H9 (cell line): ENCODE results near the gene KIAA0825. TPM values are rescaled to one million over a fixed set of nuclear protein-coding genes. Genes with fewer than 3 reads are reported as not detected.

Experiments used
- DNase-seq: peaks from one replicate; pipeline ENCODE4 v3.0.0-alpha.2; 2017
- H2AFZ ChIP-seq: one replicate; pipeline ENCODE4 v1.6.1; 2013; ENCODE audit warnings: mild to moderate bottlenecking, low read length, control low read depth, moderate library complexity
- H2AK5ac ChIP-seq: 2 replicates; pipeline ENCODE4 v1.6.1; 2013; ENCODE audit warnings: low read length, control low read depth, mixed read lengths; ENCODE audit not compliant: insufficient read length
- H2BK120ac ChIP-seq: one replicate; pipeline ENCODE4 v1.6.1; 2013; ENCODE audit warnings: low read depth, mild to moderate bottlenecking, low read length, control low read depth, inconsistent platforms; ENCODE audit not compliant: poor library complexity, severe bottlenecking
- H2BK12ac ChIP-seq: 2 replicates; pipeline ENCODE4 v1.6.1; 2013; ENCODE audit warnings: low read length, control low read depth, mixed read lengths, low read depth; ENCODE audit not compliant: insufficient read length
- H2BK15ac ChIP-seq: 2 replicates; pipeline ENCODE4 v1.6.1; 2013; ENCODE audit warnings: low read depth, low read length, control low read depth
- H2BK20ac ChIP-seq: one replicate; pipeline ENCODE4 v1.6.1; 2013; ENCODE audit warnings: low read depth, mild to moderate bottlenecking, low read length, control low read depth, inconsistent platforms; ENCODE audit not compliant: poor library complexity, severe bottlenecking
- H2BK5ac ChIP-seq: 2 replicates; pipeline ENCODE4 v1.6.1; 2013; ENCODE audit warnings: low read length, control low read depth, mixed read lengths; ENCODE audit not compliant: insufficient read length
- H3K14ac ChIP-seq: 2 replicates; pipeline ENCODE4 v1.6.1; 2013; ENCODE audit warnings: low read length, control low read depth; ENCODE audit not compliant: insufficient read depth
- H3K18ac ChIP-seq: 2 replicates; pipeline ENCODE4 v1.6.1; 2013; ENCODE audit warnings: low read depth, mild to moderate bottlenecking, mixed read lengths, low read length, control low read depth; ENCODE audit not compliant: insufficient read length
- H3K23ac ChIP-seq: 2 replicates; pipeline ENCODE4 v1.6.1; 2013; ENCODE audit warnings: low read length, control low read depth, mixed read lengths, low read depth; ENCODE audit not compliant: insufficient read length
- H3K23me2 ChIP-seq: 2 replicates; pipeline ENCODE4 v1.6.1; 2013; ENCODE audit warnings: low read depth, mild to moderate bottlenecking, mixed read lengths, low read length, control low read depth; ENCODE audit not compliant: insufficient read length, poor library complexity, severe bottlenecking
- H3K27ac ChIP-seq: 2 replicates; pipeline ENCODE4 v1.5.1; 2013; ENCODE audit warnings: low read length, control low read depth, mixed read lengths, low read depth; ENCODE audit not compliant: insufficient read length
- H3K27me3 ChIP-seq: 2 replicates; pipeline ENCODE4 v1.6.1; 2013; ENCODE audit warnings: low read length, control low read depth, inconsistent platforms; ENCODE audit not compliant: insufficient read depth
- H3K4ac ChIP-seq: 2 replicates; pipeline ENCODE4 v1.6.1; 2013; ENCODE audit warnings: low read depth, mild to moderate bottlenecking, control low read depth, inconsistent platforms, low read length, moderate library complexity
- H3K4me1 ChIP-seq: 2 replicates; pipeline ENCODE4 v1.6.1; 2013; ENCODE audit warnings: low read length, control low read depth, inconsistent platforms; ENCODE audit not compliant: insufficient read depth
- H3K4me2 ChIP-seq: 2 replicates; pipeline ENCODE4 v1.6.1; 2013; ENCODE audit warnings: low read length, control low read depth, mixed read lengths; ENCODE audit not compliant: insufficient read length, insufficient read depth
- H3K56ac ChIP-seq: 2 replicates; pipeline ENCODE4 v1.6.1; 2013; ENCODE audit warnings: low read depth, mild to moderate bottlenecking, mixed read lengths, low read length, control low read depth; ENCODE audit not compliant: insufficient read length
- H3K79me1 ChIP-seq: 2 replicates; pipeline ENCODE4 v1.6.1; 2013; ENCODE audit warnings: low read depth, mild to moderate bottlenecking, moderate library complexity, low read length, control low read depth, inconsistent platforms; ENCODE audit not compliant: insufficient read depth, poor library complexity, severe bottlenecking
- H3K79me2 ChIP-seq: 2 replicates; pipeline ENCODE4 v1.6.1; 2013; ENCODE audit warnings: low read length, control low read depth, inconsistent platforms; ENCODE audit not compliant: insufficient read depth
- H3K9ac ChIP-seq: 2 replicates; pipeline ENCODE4 v1.6.1; 2013; ENCODE audit warnings: low read length, control low read depth, mixed read lengths; ENCODE audit not compliant: insufficient read length; ENCODE audit errors: extremely low read depth
- H3K9me3 ChIP-seq: one replicate; pipeline ENCODE4 v1.6.1; 2013; ENCODE audit warnings: low read depth, low read length, inconsistent platforms; ENCODE audit not compliant: control insufficient read depth
- H3T11ph ChIP-seq: one replicate; pipeline ENCODE4 v1.6.1; 2013; ENCODE audit warnings: mild to moderate bottlenecking, low read length, control low read depth, inconsistent platforms
- H4K20me1 ChIP-seq: one replicate; pipeline ENCODE4 v1.6.1; 2013; ENCODE audit not compliant: control insufficient read depth, insufficient read length, insufficient read depth
- H4K5ac ChIP-seq: 2 replicates; pipeline ENCODE4 v1.6.1; 2013; ENCODE audit warnings: low read depth, mild to moderate bottlenecking, mixed read lengths, low read length, control low read depth; ENCODE audit not compliant: insufficient read length
- H4K8ac ChIP-seq: replicated peaks from 2 replicates; pipeline ENCODE4 v1.6.1; 2013; ENCODE audit warnings: low read length, control low read depth, mixed read lengths, low read depth; ENCODE audit not compliant: insufficient read length
- H4K91ac ChIP-seq: 2 replicates; pipeline ENCODE4 v1.6.1; 2013; ENCODE audit warnings: low read depth, mild to moderate bottlenecking, moderate library complexity, mixed read lengths, low read length, control low read depth; ENCODE audit not compliant: insufficient read length
- H3K27ac Mint-ChIP-seq, 3 experiments: 2 replicates in 2 of 3; 3 replicates in 1 of 3; pipeline ENCODE4 v1.8.0; 2020 to 2021; ENCODE audit warnings: mixed read lengths in 3 of 3, mild to moderate bottlenecking in 1 of 3, moderate library complexity in 1 of 3
- H3K27me3 Mint-ChIP-seq: 2 replicates; pipeline ENCODE4 v1.8.0; 2021; ENCODE audit warnings: low read depth, mild to moderate bottlenecking, moderate library complexity, mixed read lengths
- H3K36me3 Mint-ChIP-seq, 3 experiments: 2 replicates in 2 of 3; 3 replicates in 1 of 3; pipeline ENCODE4 v1.8.0; 2020 to 2021; ENCODE audit warnings: low read depth in 3 of 3, mixed read lengths in 3 of 3; ENCODE audit not compliant: insufficient read depth in 1 of 3
- H3K4me1 Mint-ChIP-seq, 2 experiments: 2 replicates each; pipeline ENCODE4 v1.8.0; 2020; ENCODE audit warnings: mixed read lengths in 2 of 2
- H3K4me3 Mint-ChIP-seq, 2 experiments: 2 replicates in 1 of 2; 3 replicates in 1 of 2; pipeline ENCODE4 v1.8.0; 2020 to 2021; ENCODE audit warnings: mild to moderate bottlenecking in 2 of 2, mixed read lengths in 2 of 2, moderate library complexity in 1 of 2
- H3K9me3 Mint-ChIP-seq, 2 experiments: 2 replicates in 1 of 2; 3 replicates in 1 of 2; pipeline ENCODE4 v1.8.0; 2020; ENCODE audit warnings: mild to moderate bottlenecking in 2 of 2, mixed read lengths in 2 of 2, moderate library complexity in 1 of 2
- WGBS: extraction: QIAGEN DNeasy Blood & Tissue Kit; methylation state at CpG from one replicate; pipeline ENCODE4 v1.1.7; 2013; ENCODE audit warnings: missing lambda C conversion rate, low lambda C conversion rate, mixed read lengths; ENCODE audit not compliant: insufficient read length; ENCODE audit errors: extremely low coverage; 5-methylcytosine and 5-hydroxymethylcytosine counted together
- total RNA-seq: library from RNA; stranded (reverse); gene quantifications from 2 replicates; pipeline ENCODE4 v1.2.1, GENCODE V29; 2021
- TF ChIP-seq, protein P1 (sequence below): fragments of 200-600 bp; sonication (generic); conservative IDR thresholded peaks from 3 replicates; pipeline ENCODE4 v1.8.0; 2021; ENCODE audit warnings: antibody characterized with exemption, mild to moderate bottlenecking

KIAA0825 gene
- total RNA-seq, 1 experiment from 2014 or later, result 1.8 TPM

GRCh38 chr5:94335936-94336335 is 282.5 kb downstream of the KIAA0825 start:
- Histone ChIP-seq H4K20me1 (no peaks in the 10 kb centered on the region), H3K56ac (no peak overlapping the region), H2AFZ (no peak overlapping the region), H3K79me1 (no peaks in the 10 kb centered on the region), H3K4me2 (no peak overlapping the region), H3K4me1 (no peaks in the 10 kb centered on the region), H2BK15ac (no peak overlapping the region), H3T11ph (no peak overlapping the region), H3K4ac (no peak overlapping the region), H2AK5ac (no peak overlapping the region), H2BK20ac (no peak overlapping the region), H2BK5ac (no peak overlapping the region), H2BK120ac (no peak overlapping the region), H3K27me3 (no peaks in the 10 kb centered on the region), H3K23me2 (no peaks in the 10 kb centered on the region), H3K27ac (no peak overlapping the region), H3K79me2 (peaks cover 12% of the 10 kb centered on the region; the same call in 1 of the 2 replicates), H3K9ac (no peak overlapping the region), H3K18ac (no peak overlapping the region), H4K8ac (no peak overlapping the region), H4K91ac (no peak overlapping the region), H3K23ac (no peak overlapping the region), H3K14ac (no peak overlapping the region), H2BK12ac (no peak overlapping the region), H3K9me3 (no peaks in the 10 kb centered on the region), H4K5ac (no peak overlapping the region)
- Mint-ChIP-seq H3K36me3 (peaks cover 48 to 81% (median 71%) of the 10 kb centered on the region in 3 experiments), H3K9me3 (peaks cover 30 to 34% of the 10 kb centered on the region in 2 experiments; a peak in 4 of 5 replicates), H3K27ac (no peak overlapping the region), H3K4me3 (no peak overlapping the region), H3K27me3 (no peaks in the 10 kb centered on the region; the same call in 1 of the 2 replicates), H3K4me1 (no peaks in the 10 kb centered on the region; a peak in 1 of 4 replicates)
- TF ChIP-seq, protein P1, sequence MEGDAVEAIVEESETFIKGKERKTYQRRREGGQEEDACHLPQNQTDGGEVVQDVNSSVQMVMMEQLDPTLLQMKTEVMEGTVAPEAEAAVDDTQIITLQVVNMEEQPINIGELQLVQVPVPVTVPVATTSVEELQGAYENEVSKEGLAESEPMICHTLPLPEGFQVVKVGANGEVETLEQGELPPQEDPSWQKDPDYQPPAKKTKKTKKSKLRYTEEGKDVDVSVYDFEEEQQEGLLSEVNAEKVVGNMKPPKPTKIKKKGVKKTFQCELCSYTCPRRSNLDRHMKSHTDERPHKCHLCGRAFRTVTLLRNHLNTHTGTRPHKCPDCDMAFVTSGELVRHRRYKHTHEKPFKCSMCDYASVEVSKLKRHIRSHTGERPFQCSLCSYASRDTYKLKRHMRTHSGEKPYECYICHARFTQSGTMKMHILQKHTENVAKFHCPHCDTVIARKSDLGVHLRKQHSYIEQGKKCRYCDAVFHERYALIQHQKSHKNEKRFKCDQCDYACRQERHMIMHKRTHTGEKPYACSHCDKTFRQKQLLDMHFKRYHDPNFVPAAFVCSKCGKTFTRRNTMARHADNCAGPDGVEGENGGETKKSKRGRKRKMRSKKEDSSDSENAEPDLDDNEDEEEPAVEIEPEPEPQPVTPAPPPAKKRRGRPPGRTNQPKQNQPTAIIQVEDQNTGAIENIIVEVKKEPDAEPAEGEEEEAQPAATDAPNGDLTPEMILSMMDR, result no peak
- DNase-seq, result no peak
- no CpG with 5 or more reads among the region's 2 CpGs for WGBS
